Pericardium fibroblast (primary cell): ENCODE measurements around the gene PAK6. TPM values are rescaled to one million over a fixed set of nuclear protein-coding genes. Genes with fewer than 3 reads are reported as not detected.

Source experiments
- total RNA-seq: library from RNA; depleted of rRNA; stranded (reverse); fragments of >200 nt; gene quantifications from 2 replicates; pipeline ENCODE4 v1.2.3, GENCODE V29; 2015

Gene PAK6
- 0.12 TPM in 1 of 2 replicates, not detected in the other for total RNA-seq

GRCh38 chr15:40238532-40239403, at the start of gene PAK6:
Gene PAK6, plus strand, starts transcription at chr15:40239063. Its CDS starts 25,723 bp downstream, at chr15:40264786.

GRCh38 chr15:40282869-40283614, 44.2 kb downstream of the PAK6 start, which contains the start of gene ANKRD63:
Gene ANKRD63, minus strand, starts transcription at chr15:40283064. Its CDS starts 478 bp downstream, at chr15:40282586.

DNA sequence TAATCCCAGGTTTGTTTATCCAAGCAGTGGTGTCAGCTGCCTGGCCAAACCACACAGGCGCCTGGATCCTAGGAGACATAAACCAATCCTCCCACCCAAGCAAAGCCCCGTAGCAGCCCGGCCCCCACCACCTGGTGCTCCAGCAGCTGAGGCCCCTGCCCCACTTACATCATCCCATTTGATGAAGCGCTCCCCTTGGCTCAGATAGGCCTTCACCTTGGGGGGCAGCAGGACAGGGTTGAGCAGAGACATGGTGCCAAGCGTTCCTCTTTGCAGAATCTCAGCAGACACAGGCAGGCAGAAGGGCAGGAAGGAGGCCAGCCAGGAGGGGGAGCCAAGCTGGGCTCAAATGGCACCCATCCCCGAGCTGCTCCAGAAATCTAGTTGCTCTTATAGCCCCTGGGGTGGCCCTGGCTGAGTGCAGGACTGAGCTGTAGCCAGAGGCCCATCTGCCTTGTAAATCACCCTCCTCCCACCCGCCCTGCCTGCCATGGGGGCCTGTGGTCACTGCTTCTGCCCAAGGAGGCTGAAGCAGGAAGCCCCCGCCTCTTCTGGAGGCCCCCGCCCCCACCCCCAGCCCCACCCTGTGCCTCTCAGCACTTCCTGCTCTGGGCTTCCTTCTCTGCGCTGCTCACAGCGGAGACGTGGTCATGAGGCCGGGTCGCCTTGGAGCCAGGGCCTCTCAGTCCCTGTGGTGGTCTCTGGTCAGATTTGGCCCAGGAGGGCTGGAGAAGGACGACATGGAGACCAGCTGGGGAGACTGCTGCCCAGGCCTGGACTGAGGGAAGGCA, 68.8 kb downstream of the PAK6 start, which contains the start of gene PLCB2:
Gene PLCB2 (minus strand): TSS at position 515 of the 791 bp plus-strand sequence. CDS start 263 bp downstream, at position 252.

DNA sequence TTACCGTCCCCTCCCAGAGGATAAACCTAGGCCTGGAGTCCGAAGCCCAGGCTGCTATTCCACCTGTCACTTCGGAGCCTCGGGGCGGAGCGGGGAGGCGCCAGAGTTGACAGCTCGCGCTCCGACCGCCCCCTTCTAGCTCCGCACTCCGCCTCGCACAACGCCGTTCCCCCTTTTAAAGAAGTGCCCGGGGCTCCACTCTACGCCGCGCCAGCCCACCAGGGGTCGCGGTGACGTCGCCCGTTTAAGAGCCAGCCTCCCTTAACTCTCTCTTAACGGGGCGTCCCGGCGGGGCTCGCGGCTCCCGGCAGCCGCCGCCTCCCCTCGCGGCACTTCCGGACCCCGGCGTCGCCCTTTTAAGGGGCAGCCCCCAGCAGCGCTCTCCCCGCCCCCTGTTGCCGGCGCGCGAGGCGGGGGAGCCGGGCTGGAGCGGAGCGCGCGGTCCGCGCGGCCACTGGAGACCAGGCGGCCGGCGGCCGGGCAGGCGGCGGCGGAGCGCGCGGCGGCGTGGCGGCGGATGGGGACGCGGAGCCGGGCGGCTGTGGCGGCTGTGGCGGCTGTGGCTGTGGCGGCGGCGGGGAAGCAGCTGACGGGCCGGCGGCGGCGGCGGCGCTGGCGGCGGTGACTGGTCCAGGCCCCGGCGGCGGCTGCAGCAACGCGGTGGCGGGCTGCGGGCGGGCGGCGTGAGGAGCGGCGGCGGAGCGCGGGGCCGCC, 84.5 kb downstream of the PAK6 start, which contains the start of gene INAFM2:
Gene INAFM2 (plus strand): TSS at position 454 of the 714 bp plus-strand sequence. CDS start 364 bp downstream, outside the sequence.

Other genes starting within 250 kb of the PAK6 start
- 240 and 262 TPM in 2 replicates for gene SRP14, start 199.9 kb upstream of the PAK6 start, total RNA-seq
- gene BMF, start 130.2 kb upstream of the PAK6 start, total RNA-seq, result 2.1 and 10.6 TPM in 2 replicates
- 0.43 and 1.4 TPM in 2 replicates for gene BUB1B, start 78.0 kb upstream of the PAK6 start, total RNA-seq
- not detected in 2 replicates for gene ANKRD63, start 44.0 kb downstream of the PAK6 start, total RNA-seq
- 0.09 and 0.23 TPM in 2 replicates for gene PLCB2, start 68.9 kb downstream of the PAK6 start, total RNA-seq
- 8.6 and 30.1 TPM in 2 replicates for gene INAFM2, start 84.6 kb downstream of the PAK6 start, total RNA-seq
- 0.09 and 1.6 TPM in 2 replicates for gene CCDC9B, start 101.9 kb downstream of the PAK6 start, total RNA-seq
- gene PHGR1, start 112.0 kb downstream of the PAK6 start, total RNA-seq, result not detected in 2 replicates
- gene DISP2, start 119.2 kb downstream of the PAK6 start, total RNA-seq, result 0.09 and 0.23 TPM in 2 replicates
- 11.6 and 15.2 TPM in 2 replicates for gene KNSTRN, start 143.7 kb downstream of the PAK6 start, total RNA-seq
- 32.2 and 36.8 TPM in 2 replicates for gene IVD, start 166.7 kb downstream of the PAK6 start, total RNA-seq
- 10.7 and 13.9 TPM in 2 replicates for gene BAHD1, start 201.9 kb downstream of the PAK6 start, total RNA-seq
- 20.5 and 29.2 TPM in 2 replicates for gene CHST14, start 231.9 kb downstream of the PAK6 start, total RNA-seq